BLaER1 treated with 17β-estradiol and CSF1 and Interleukin-3, amounts not matched to agents 10 nM and 100 nM (cell line): ENCODE results near the gene VIM.

Experiments used
- H3K27ac ChIP-seq, 11 experiments: shearing (Covaris generic); formaldehyde crosslinking; 2 replicates each; pipeline ENCODE4 v1.8.1; 2022
- H3K27me3 ChIP-seq, 11 experiments: shearing (Covaris generic); formaldehyde crosslinking; 2 replicates each; pipeline ENCODE4 v1.8.1; 2022
- H3K36me3 ChIP-seq, 11 experiments: shearing (Covaris generic); formaldehyde crosslinking; 2 replicates each; pipeline ENCODE4 v1.8.1; 2022
- H3K4me1 ChIP-seq, 10 experiments: shearing (Covaris generic); formaldehyde crosslinking; 2 replicates each; pipeline ENCODE4 v1.8.1; 2022
- H3K4me2 ChIP-seq, 11 experiments: shearing (Covaris generic); formaldehyde crosslinking; 2 replicates each; pipeline ENCODE4 v1.8.1; 2022
- H3K4me3 ChIP-seq, 10 experiments: shearing (Covaris generic); formaldehyde crosslinking; 2 replicates each; pipeline ENCODE4 v1.8.1; 2022
- H3K9ac ChIP-seq, 11 experiments: shearing (Covaris generic); formaldehyde crosslinking; 2 replicates each; pipeline ENCODE4 v1.8.1; 2022
- H3K9me3 ChIP-seq, 11 experiments: shearing (Covaris generic); formaldehyde crosslinking; replicated peaks in 1 of 11; 2 replicates each; pipeline ENCODE4 v1.8.1; 2022
- H4K20me1 ChIP-seq, 11 experiments: shearing (Covaris generic); formaldehyde crosslinking; 2 replicates each; pipeline ENCODE4 v1.8.1; 2022
- Cebpa-rat ChIP-seq, 11 experiments: shearing (Covaris generic); IDR thresholded peaks; 2 replicates each; pipeline ENCODE4 v1.8.1; 2022

VIM gene

GRCh38 chr10:17228091-17229015 lies at the start of gene VIM:
Gene VIM (plus strand): TSS chr10:17228241. CDS start chr10:17229423, 1,182 bp downstream.
- 0 out of 22 replicates have a peak, but pooled peaks of 1 of the 11 experiments have one; percentile 23 for TF ChIP-seq Cebpa-rat (IDR thresholded peaks at IDR 0.05)
- Histone ChIP-seq H3K27me3 (no peaks in the 10 kb centered on the region), H4K20me1 (peaks cover 29 to 43% (median 42%) of the 10 kb centered on the region in 11 experiments), H3K9me3 (no peaks in the 10 kb centered on the region), H3K27ac (peak within 1 kb of the TSS; percentile 97 to 100 (median 100)), H3K4me3 (peak within 1 kb of the TSS; percentile 68 to 99 (median 96)), H3K4me2 (peak within 1 kb of the TSS; percentile 84 to 99 (median 97)), H3K9ac (peak within 1 kb of the TSS; percentile 95 to 100 (median 99)), H3K36me3 (peaks cover 29 to 32% (median 29%) of the 10 kb centered on the region in 11 experiments), H3K4me1 (peaks cover 41 to 61% (median 46%) of the 10 kb centered on the region in 10 experiments)

GRCh38 chr10:17179002-17179401 lies 49.0 kb upstream of the VIM start:
- H3K9me3 ChIP-seq = no peaks in the 10 kb centered on the region
- H3K9ac ChIP-seq = no peak overlapping the region
- H4K20me1 ChIP-seq = no peaks in the 10 kb centered on the region
- no peak overlapping the region for H3K4me2 ChIP-seq
- peaks cover 4 to 17% (median 9%) of the 10 kb centered on the region in 10 experiments for H3K4me1 ChIP-seq
- H3K36me3 ChIP-seq = no peaks in the 10 kb centered on the region
- H3K27ac ChIP-seq = no peak overlapping the region
- H3K4me3 ChIP-seq = no peak overlapping the region
- no peak for TF ChIP-seq Cebpa-rat (IDR thresholded peaks at IDR 0.05)
- H3K27me3 ChIP-seq = no peaks in the 10 kb centered on the region

GRCh38 chr10:17181110-17181509 lies 46.9 kb upstream of the VIM start:
- no peaks in the 10 kb centered on the region for H4K20me1 ChIP-seq
- H3K27me3 ChIP-seq = no peaks in the 10 kb centered on the region
- H3K9me3 ChIP-seq = no peaks in the 10 kb centered on the region
- H3K27ac ChIP-seq = no peak overlapping the region
- H3K4me2 ChIP-seq = no peak overlapping the region
- H3K9ac ChIP-seq = no peak overlapping the region
- no peak overlapping the region for H3K4me3 ChIP-seq
- H3K4me1 ChIP-seq = peaks cover 0 to 1% (median 0%) of the 10 kb centered on the region in 10 experiments; a peak in 3 of 20 replicates
- TF ChIP-seq Cebpa-rat (IDR thresholded peaks at IDR 0.05) = no peak
- H3K36me3 ChIP-seq = no peaks in the 10 kb centered on the region

- H3K9ac ChIP-seq = no peak overlapping the region
- no peaks in the 10 kb centered on the region for H3K27me3 ChIP-seq
- no peak overlapping the region for H3K27ac ChIP-seq
- TF ChIP-seq Cebpa-rat (IDR thresholded peaks at IDR 0.05) = no peak
- no peaks in the 10 kb centered on the region for H3K4me1 ChIP-seq
- H3K36me3 ChIP-seq = no peaks in the 10 kb centered on the region
- no peak overlapping the region for H3K4me3 ChIP-seq
- no peaks in the 10 kb centered on the region for H4K20me1 ChIP-seq
- H3K4me2 ChIP-seq = no peak overlapping the region
- H3K9me3 ChIP-seq = no peaks in the 10 kb centered on the region
These were observed 46.3 kb upstream of the VIM start for GRCh38 chr10:17181751-17182150.

- Histone ChIP-seq H4K20me1 (no peaks in the 10 kb centered on the region), H3K27me3 (no peaks in the 10 kb centered on the region), H3K36me3 (no peaks in the 10 kb centered on the region), H3K27ac (no peak overlapping the region), H3K4me2 (no peak overlapping the region), H3K9ac (no peak overlapping the region), H3K4me3 (no peak overlapping the region), H3K4me1 (no peaks in the 10 kb centered on the region), H3K9me3 (no peaks in the 10 kb centered on the region)
- no peak for TF ChIP-seq Cebpa-rat (IDR thresholded peaks at IDR 0.05)
These were observed 44.9 kb upstream of the VIM start for GRCh38 chr10:17183110-17183509.

DNA sequence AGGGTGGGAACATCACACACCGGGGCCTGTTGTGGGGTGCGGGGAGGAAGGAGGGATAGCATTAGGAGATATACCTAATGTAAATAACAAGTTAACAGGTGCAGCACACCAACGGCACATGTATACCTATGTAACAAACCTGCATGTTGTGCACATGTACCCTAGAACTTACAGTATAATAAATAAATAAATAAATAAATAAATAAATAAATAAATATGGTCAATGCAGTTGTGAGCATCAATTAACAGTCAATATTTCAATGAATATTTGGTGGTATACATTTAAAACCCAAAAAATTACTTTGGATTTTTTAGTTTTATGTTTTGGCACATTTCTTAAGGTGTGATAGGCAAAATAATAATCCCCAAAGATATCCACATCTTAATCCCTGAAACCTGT lies 42.2 kb upstream of the VIM start:
- H3K27ac ChIP-seq = no peak overlapping the region
- H3K9ac ChIP-seq = no peak overlapping the region
- H3K27me3 ChIP-seq = no peaks in the 10 kb centered on the region
- no peaks in the 10 kb centered on the region for H3K4me1 ChIP-seq
- no peak overlapping the region for H3K4me2 ChIP-seq
- no peaks in the 10 kb centered on the region for H4K20me1 ChIP-seq
- TF ChIP-seq Cebpa-rat (IDR thresholded peaks at IDR 0.05) = no peak
- H3K9me3 ChIP-seq = no peaks in the 10 kb centered on the region
- H3K36me3 ChIP-seq = no peaks in the 10 kb centered on the region
- H3K4me3 ChIP-seq = no peak overlapping the region

- H3K27me3 ChIP-seq = no peaks in the 10 kb centered on the region
- H3K9ac ChIP-seq = no peak overlapping the region
- no peak overlapping the region for H3K4me2 ChIP-seq
- no peak overlapping the region for H3K27ac ChIP-seq
- H3K4me1 ChIP-seq = no peaks in the 10 kb centered on the region
- H3K4me3 ChIP-seq = no peak overlapping the region
- no peak for TF ChIP-seq Cebpa-rat (IDR thresholded peaks at IDR 0.05)
- 0 out of 22 replicates have a peak, but pooled peaks cover 0 to 6% (median 0%) of the 10 kb centered on the region in 11 experiments for H4K20me1 ChIP-seq
- no peaks in the 10 kb centered on the region for H3K36me3 ChIP-seq
- peaks cover 0 to 1% (median 0%) of the 10 kb centered on the region in 11 experiments; a peak in 3 of 22 replicates for H3K9me3 ChIP-seq
These were observed 39.3 kb upstream of the VIM start for GRCh38 chr10:17188644-17189172.

DNA sequence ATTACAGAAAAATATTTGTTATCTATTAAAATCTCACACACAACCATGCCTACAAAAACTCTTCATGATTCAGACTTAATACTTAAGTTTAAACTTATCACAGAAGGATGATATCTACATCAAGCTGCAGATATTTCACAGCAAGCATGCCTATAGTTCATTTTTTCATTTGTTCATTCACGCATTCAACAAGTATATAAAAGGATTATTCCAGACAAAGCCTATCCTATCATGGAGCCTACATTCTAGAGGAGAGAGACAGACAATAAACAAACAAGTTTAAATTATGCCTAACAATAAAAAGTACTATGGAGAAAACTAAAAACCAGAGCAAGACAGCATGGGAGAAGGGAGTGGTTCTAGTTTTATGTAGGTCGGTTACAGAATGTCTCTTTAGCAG lies 37.4 kb upstream of the VIM start:
- no peaks in the 10 kb centered on the region for H3K27me3 ChIP-seq

GRCh38 chr10:17195083-17195482 lies 33.0 kb upstream of the VIM start:
- Histone ChIP-seq H3K4me2 (no peak overlapping the region), H3K9me3 (peaks cover 0 to 17% (median 10%) of the 10 kb centered on the region in 11 experiments; a peak in 14 of 22 replicates), H3K4me3 (no peak overlapping the region), H3K36me3 (0 out of 22 replicates have a peak, but pooled peaks cover 0 to 4% (median 0%) of the 10 kb centered on the region in 11 experiments), H3K4me1 (peaks cover 9 to 13% (median 11%) of the 10 kb centered on the region in 10 experiments; a peak in 19 of 20 replicates), H3K9ac (no peak overlapping the region), H4K20me1 (0 out of 22 replicates have a peak, but pooled peaks cover 0 to 6% (median 0%) of the 10 kb centered on the region in 11 experiments), H3K27me3 (no peaks in the 10 kb centered on the region), H3K27ac (no peak overlapping the region)
- TF ChIP-seq Cebpa-rat (IDR thresholded peaks at IDR 0.05) = no peak

More for the DNA sequence above, 37.4 kb upstream of the VIM start:
- no peak for TF ChIP-seq Cebpa-rat (IDR thresholded peaks at IDR 0.05)
- Histone ChIP-seq H3K4me2 (no peak overlapping the region), H4K20me1 (0 out of 22 replicates have a peak, but pooled peaks cover 0 to 6% (median 0%) of the 10 kb centered on the region in 11 experiments), H3K27ac (no peak overlapping the region), H3K4me1 (no peaks in the 10 kb centered on the region), H3K9ac (no peak overlapping the region), H3K4me3 (no peak overlapping the region), H3K9me3 (peaks cover 0 to 13% (median 6%) of the 10 kb centered on the region in 11 experiments; a peak in 14 of 22 replicates), H3K36me3 (0 out of 22 replicates have a peak, but pooled peaks cover 0 to 4% (median 0%) of the 10 kb centered on the region in 11 experiments)
